GM21717 (cell line): ENCODE measurements around the gene GPATCH8.
"Not testable (repeated sequence)": the region's sequence is repeated elsewhere in the genome, so short reads cannot be mapped to it uniquely, and the experiment has no call there.

Experiments used
- ATAC-seq: cut with Tn5 transposase; IDR thresholded peaks from one replicate; pipeline ENCODE4 v1.9.1; 2021; ENCODE audit warnings: mild to moderate bottlenecking, moderate library complexity; ENCODE audit not compliant: unreplicated experiment

Gene GPATCH8

GRCh38 chr17:44398692-44399691 is 104.2 kb downstream of the GPATCH8 start:
- no peak for ATAC-seq

GRCh38 chr17:44397479-44398440 is 105.4 kb downstream of the GPATCH8 start:
- no peak for ATAC-seq

DNA sequence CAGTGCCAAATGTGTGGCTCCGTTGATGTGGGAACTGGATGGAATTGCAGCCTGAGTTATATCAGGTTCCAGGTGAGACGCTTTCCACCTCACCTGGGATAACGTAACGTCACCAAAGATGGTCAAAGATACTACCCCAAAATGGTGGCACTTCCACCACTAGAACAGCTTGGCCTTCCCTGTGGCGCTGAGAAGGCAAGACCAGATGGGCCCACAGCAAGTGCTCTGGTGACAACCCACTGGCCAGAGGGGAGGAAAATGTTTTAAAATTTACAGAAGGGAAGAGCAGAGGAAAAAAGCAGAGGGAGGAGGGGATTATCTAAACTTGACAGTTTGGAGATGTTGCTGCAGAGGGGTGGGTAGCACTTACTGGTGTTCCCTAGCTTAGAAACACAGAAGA is 106.3 kb downstream of the GPATCH8 start:
- ATAC-seq = no peak

GRCh38 chr17:44394833-44395232 is 108.4 kb downstream of the GPATCH8 start:
- no peak for ATAC-seq

GRCh38 chr17:44394112-44394511 is 109.1 kb downstream of the GPATCH8 start:
- ATAC-seq = not testable (repeated sequence)

- ATAC-seq = no peak
Observed at GRCh38 chr17:44390250-44390870, 112.8 kb downstream of the GPATCH8 start.

DNA sequence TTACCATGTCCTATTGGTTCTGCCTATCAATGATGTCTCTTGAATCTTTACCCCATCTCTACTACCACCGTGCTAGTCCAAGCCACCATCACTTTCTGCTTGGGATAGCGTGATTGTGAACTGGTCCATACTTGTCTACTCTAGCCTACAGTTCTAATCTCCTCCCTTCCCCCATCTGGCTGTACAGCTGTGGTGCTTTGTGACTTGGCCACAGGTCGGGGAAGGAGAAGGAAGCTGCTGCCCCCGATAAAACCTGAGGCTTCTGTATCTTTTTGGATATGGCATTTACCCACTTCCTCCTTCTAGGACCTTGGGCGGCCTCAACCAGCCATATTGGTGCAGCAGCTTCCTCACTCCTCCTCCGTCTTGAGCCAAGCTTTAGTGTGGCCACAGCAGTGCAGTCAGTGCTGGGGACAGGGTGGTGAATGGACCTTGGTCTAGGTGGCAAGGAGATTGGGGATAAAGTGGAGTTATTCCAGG is 113.4 kb downstream of the GPATCH8 start:
- no peak for ATAC-seq

DNA sequence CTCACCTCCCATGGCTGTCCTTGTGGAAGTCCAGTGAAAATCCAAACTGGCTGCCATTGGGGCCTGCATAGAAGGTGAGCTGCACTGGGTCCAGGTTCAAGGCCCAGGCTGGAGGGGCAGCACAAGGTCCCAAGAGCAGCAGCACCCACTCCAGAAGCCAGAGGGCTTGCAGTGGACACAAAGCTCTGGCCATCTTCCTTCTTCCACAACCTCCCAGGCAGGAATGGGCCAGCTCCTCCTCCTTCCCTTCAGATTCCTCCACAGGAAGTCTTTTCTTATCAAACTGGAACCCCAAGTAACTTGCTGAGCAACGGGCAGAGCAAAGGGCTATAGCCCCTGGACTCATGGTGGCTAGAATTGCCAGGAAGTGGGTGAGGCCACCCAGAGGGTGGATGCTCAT is 113.9 kb downstream of the GPATCH8 start, which contains the start of gene ITGA2B:
TSS of gene ITGA2B (minus strand) at position 369 of the 400 bp plus-strand sequence. CDS start at position 193, 176 bp downstream.
- ATAC-seq = no peak

GRCh38 chr17:44387804-44388203 is 115.4 kb downstream of the GPATCH8 start:
- no peak for ATAC-seq

DNA sequence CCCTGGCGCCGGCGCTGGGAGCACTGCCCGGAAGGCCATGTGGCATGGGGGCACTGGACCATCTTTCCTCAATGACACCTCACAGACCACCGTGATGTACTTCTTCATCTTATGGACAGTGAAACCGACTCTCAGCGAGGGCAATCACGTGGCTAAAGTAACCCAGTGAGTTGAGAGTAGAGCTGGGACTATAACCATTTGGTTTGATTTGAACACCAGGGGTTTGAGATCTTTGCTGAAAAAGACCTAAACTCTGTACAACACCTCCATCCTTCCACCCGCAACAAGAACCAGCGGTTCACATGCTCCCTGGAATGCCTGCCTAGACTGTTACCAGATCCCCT is 117.1 kb downstream of the GPATCH8 start:
- no peak for ATAC-seq

DNA sequence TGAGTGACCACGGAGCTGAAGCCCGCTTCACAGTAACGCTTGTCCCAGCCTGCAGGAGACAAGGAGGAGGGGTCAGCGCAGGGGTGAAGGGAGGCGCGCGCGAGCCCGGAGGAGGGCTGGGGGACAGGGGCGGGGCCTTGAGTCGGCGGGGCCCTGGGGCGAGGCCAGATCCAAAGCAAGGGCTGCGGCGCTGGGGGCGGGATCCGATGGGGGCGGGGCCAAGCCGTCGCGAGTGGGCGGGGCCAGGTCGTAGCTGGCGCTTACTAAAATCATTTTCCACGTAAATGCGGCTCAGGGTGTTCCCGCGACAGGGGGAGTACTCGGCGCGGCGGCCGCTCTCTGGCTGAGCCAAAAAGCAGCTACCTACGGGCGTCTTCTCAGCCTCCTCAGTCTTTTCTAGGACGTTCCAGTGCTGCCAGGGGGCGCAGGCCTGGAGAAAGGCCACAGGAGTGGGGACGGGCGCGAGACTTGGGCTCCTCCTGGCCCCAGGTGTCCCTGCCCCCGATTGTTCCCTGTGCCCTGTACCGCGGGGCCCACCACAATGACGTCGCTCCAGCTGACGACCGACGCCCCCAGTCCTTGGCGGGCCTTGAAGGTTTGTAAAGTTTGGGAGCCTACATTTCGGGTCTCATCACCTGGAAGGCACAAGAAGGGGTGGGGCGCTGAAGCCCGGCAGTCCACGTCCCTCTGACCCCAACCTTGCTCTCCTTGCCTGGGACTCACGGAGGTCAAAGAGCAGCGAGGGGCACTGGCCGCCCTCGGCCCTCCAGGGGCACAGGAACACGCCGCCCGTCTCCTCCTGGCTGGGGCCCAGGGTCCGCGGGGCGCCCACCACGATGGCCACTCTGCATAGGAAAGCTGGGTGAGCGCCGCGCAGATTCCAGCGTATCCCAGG is 117.7 kb downstream of the GPATCH8 start:
- ATAC-seq = no peak

DNA sequence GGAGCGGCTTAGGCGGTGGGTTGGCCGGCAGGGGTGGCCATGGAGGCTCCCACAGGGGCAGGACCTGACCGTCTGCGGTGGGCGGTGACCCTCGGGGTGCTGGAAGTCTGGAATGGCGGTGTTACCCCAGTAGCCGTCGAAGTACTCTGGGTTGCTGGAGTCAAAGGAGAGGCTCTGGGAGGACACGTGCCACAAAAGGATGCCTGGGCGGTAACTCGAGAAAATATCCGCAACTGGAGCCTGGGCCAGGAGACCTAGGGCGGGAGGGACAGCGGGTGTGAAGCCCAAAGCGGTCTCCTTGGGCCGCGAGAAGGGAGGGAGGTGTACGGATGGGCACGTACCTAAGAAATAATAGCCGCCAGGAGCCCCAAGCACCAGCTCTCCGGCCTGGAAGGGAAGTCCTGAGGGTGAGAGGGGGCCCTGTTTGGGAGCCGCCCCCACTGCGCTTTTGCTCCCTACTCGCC is 118.4 kb downstream of the GPATCH8 start:
- no peak for ATAC-seq

GRCh38 chr17:44384281-44384822 is 118.9 kb downstream of the GPATCH8 start:
- ATAC-seq = no peak

DNA sequence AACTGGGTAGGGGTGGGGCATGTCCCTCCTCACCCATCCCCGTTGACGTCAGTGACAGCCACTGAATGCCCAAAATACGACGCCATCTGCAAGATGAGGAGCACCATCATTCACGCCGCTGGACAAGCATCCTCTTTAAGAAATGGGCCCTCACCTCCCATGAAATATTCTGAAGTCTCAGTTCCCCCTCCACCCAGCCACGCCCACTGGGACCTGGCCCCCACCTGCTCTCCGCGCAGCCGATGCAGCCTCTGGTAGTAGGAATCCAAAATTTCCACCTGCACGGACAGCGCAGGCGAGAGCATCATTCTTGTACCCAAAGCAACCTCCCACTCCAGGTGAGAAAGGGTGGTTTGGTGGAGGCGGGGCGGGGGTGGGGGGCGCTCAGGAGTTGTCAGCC is 119.3 kb downstream of the GPATCH8 start:
- no peak for ATAC-seq

GRCh38 chr17:44383363-44383762 is 119.8 kb downstream of the GPATCH8 start:
- ATAC-seq = no peak

DNA sequence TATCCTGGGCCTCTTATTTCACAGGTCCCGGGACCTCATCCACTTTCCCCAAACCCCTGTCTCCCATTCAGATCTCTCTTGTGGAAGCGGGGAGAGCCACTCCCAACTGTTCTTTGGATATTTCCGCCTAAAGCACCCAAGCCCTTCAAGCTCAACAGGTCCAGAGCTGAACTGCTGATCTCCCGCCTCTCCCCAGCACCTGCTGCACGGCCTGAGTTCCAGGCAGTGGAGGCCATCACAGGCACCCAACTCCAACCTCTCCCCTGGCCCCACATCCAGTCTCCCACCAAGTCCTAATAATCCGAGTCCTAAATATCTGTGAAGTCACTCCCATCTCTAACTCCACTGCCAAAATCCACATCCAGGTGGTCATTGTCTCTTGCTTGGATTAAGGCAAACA is 120.3 kb downstream of the GPATCH8 start:
- ATAC-seq = no peak

DNA sequence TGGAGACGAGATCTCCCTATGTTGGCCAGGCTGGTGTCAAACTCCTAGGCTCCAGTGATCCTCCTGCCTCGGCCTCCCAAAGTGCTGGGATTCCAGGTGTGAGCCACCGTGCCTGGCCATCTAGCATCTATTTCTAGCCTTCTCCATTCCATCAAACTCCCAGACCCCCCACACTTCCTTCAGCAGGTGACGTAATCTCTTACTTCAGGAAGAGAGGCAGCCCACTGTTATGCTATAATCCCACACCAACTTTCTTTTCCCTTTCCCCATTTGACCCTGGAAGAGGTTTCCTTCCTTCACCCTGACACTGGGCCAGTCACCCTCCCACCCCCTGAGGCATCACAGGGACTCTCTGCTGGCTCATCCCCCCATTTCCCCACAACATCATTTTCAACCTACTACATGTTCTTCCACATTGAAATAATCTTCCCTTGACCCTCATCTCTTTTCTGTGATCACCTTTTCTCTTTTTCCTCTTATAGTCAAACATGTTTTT is 121.3 kb downstream of the GPATCH8 start:
- no peak for ATAC-seq

GRCh38 chr17:44380767-44381166 is 122.4 kb downstream of the GPATCH8 start:
- no peak for ATAC-seq

DNA sequence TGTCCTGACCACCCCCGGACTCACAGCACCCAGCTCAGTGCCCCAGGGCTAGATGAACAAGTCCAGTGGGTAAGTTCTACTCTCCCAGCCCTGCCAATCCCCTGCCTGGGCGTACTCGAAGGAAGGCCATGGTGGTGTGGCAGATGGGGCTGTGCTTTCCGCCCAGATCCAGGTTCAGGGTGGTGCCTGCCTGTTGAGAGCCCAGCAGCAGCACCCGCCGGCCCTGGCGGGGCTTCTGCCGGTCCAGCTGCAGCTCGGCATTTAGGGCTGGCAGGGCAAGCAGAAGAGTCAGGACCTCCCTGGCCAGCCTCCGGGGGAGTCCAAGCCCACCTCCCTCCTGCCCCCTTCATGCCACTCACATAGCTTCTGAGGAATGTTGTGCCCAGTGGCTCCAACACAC is 123.3 kb downstream of the GPATCH8 start:
- no peak for ATAC-seq
